HG03139 (cell line): ENCODE measurements around the gene TECTA.

Source experiments
- ATAC-seq: cut with Tn5 transposase; IDR thresholded peaks from one replicate; pipeline ENCODE4 v1.9.1; 2021; ENCODE audit not compliant: unreplicated experiment

The TECTA gene

DNA sequence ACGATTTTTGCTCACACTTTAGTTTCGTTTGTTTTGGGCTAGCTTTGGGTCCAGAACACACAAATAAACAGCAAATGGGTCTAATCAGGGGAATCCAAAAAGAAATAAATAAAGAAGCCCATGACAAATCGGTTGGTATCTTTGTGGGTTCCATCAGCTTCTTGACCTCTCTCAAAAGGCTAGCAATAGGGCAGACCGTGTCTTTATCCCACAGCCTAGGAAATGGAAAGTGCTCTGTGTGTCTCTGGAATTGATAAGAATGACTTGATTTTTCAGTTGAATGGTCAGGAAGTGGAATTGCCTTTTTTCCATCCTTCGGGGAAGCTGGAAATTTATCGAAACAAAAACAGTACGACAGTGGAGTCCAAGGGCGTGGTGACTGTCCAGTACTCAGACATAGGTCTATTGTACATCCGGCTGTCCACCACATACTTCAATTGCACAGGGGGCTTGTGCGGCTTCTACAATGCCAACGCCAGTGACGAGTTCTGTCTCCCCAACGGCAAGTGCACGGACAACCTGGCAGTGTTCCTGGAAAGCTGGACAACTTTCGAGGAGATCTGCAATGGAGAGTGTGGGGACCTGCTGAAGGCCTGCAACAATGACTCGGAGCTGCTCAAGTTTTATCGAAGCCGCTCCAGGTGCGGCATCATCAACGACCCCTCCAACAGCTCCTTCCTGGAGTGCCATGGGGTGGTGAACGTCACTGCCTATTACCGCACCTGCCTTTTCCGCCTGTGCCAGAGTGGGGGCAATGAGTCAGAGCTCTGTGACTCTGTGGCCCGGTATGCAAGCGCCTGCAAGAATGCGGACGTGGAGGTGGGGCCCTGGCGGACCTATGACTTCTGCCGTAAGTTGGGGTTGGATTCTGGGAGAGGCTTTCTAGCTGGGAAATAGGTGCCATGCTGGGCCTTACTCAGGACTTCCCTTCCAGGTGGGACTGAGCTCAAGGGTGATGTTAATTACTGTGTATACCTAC is 28.6 kb downstream of the TECTA start:
- no peak for ATAC-seq

DNA sequence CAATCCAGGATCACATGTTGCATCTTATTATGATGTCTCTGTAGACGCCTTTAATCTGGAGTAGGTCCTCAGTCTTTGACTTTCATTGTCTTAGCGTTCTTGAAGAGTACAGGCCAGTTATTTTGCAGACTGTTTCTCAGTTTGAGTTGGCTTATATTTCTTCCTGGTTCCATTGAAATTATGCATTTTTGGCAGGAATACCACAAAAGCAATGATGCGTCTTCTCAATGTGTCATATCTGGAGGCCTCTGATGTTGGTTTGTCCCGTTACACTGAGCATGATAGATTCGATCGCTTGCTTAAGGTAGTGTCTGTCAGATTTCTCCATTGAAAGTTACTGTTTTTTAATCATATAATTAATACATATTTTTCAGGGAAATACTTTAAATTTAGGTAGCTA is 30.6 kb downstream of the TECTA start:
- ATAC-seq: no peak

DNA sequence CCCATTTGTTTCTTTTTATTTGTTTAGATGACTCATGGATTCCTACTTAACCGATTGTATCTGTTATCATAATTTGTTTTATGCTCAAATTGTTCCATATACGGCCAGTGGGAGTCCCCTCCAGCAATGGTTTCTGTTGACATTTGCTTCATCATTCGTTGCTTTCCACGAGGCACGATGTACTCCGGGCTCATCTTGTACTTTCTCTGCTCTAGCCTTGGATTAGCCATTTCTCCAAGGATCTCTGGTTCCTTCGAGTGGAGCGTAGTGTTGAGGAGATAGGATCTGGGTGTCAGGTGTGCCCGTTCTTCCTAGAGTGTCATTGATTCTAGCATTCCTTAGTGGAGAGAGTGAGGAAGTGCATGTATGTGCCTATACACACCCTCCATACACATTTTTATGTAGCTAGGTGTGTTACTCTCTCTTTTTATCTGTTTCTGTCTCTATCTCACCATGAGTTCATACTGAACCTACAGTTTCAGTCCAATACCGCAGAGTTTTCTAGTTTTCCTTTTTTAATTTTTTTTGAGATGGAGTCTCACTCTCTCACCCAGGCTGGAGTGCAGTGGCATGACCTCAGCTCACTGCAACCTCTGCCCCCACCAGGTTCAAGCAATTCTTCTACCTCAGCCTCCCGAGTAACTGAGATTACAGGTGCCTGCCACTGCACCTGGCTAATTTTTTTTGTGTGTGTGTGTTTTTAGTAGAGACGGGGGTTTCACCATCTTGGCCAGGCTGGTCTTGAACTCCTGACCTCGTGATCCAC is 31.4 kb downstream of the TECTA start:
- ATAC-seq: no peak

DNA sequence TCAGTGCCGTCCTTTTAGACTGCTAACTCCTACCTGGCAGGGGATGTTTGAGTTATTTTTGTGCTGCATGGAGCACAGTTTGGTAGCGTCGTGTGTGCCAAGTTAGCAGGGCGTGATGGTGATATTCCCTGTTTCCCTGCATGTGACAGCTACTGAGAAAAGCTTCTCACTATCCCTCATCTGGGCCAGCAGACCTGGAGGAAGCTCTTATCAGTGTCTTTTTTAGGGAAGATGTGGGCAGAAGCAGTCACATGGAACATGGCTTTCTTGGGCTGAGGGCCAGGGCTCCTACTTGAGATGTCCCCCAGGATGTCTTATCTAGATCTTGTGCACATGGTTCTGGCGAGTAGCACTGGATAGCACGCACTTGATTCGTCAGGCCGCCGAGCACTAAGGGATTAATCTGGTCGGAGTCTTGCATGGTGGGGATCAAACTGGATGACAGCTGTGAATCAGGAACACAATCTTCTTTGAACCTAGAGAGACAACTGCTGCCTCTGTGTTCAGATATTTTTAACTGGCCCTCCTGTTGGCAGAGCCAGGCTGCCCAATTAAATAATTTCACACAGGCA is 33.8 kb downstream of the TECTA start:
- no peak for ATAC-seq

DNA sequence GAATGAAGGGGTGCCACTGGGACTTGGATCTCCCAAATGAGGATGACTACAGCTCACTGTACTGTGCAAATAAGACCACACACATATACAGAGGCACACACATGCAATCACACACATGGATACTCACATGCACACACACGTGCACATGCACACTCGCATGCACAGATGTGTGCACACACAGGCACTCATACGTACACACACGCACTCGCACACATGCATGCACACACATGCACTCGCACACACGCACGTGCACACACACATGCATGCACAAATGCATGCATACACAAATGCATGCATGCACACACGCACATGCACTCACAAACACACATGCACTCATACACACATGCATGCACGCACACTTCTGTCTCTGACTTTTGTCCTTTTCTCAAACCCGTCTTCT is 36.0 kb downstream of the TECTA start:
- no peak for ATAC-seq

DNA sequence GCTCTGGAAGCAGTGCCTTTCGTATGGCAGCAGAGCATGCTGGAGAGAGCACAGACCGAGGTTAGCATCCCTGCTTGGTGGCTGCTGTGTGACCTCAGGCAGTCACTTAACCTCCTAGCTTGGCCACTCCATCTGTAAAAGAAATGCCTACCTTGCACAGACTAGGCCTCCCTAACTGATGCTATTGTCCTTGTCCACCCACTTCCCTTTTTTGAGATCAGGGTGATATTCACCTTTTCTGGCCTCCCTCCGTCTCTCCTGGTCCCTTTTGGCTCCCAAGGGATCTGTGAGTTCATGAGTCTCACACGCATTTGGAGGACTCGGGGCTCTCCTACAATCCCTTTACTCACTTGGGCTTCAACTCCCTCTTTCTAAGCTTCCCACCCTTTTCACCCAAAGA is 37.2 kb downstream of the TECTA start:
- no peak for ATAC-seq

DNA sequence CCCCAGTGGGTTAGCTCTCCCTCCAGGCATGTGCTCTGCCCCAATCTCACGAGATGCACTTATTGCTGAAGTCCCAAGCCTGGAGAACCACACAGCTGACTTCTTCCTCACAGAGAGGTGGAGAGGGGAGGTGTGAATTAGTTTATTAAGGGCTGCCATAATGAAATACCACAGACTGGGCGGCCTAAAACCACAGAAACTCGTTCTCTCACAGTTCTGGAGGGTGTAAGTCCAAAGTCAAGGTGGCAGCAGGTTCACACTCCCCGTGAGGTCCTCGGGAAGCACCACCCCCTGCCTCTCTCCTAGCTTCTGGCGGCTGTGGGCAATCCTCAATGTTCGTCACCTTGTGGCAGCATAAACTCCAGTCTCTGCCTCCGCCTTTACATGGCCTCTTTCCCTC is 39.3 kb downstream of the TECTA start:
- no peak for ATAC-seq

DNA sequence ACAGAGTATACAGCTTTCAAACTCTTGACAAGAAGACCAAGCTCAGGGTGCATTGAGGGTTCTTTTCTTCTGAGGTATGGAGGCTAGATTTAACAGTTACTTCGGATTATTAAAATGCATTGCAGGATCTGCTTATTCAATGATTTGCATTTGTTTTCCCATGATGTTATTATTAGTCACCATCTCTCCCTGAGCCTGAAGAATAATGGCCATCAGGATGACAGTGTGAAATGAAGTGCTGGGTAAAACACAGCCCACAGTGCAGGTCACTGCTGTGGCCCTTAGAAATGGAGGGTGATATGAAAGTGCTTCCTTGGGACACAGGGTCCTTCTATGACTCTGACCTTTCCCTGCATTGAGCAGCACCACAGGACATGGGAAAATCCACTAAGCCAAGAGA is 40.0 kb downstream of the TECTA start:
- ATAC-seq: no peak

DNA sequence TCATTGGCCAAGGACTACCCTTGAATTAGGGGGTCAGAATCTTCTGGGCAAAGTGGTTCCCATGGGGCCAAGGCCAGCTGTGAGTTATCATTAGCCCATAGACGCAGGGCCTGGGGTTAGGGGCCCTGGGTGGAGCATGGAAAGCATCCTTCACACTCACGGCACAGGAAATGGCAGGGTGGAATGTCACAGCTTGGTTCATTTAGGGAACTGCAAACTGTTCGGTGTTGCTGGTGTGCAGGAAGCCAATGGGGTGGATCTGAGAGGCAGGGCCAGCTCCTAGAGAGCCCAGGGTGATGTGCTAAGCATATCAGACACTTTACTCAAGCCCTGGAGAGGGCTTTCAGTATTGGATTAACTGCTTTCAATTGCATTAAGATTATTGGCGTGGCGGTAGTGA is 42.9 kb downstream of the TECTA start:
- ATAC-seq: no peak

DNA sequence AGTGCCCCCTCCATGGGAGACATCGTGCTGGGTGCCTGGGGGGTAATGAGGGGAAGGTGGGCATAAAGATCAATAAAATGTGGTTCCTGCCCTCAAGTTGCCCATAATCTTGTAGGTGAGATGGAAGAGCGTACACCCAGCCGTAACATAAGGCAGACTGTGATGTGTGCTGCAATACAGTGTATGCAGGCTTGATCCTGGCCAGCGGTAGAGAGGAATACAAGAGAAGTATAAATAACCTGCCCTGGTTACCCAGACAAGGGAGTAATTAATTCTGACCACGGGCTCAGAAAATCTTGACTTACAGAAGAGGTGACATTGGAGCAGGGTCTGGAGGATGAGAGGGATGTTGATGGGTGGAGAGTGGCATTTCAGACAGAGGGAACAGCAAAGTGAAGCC is 43.7 kb downstream of the TECTA start:
- ATAC-seq: no peak

DNA sequence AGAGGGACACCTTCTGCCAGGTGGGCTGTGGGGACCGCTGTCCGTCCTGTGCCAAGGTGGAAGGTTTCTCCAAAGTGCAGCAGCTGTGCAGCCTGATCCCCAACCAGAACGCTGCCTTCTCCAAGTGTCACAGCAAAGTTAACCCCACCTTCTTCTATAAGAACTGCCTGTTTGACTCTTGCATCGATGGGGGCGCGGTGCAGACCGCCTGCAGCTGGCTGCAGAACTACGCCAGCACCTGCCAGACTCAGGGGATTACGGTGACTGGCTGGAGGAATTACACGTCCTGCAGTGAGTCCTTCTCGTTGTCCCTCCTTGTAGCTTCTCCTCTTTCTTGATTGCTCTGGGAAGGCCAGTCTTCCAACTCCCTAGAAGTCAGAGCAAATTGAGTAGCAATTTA is 44.8 kb downstream of the TECTA start:
- ATAC-seq: no peak

DNA sequence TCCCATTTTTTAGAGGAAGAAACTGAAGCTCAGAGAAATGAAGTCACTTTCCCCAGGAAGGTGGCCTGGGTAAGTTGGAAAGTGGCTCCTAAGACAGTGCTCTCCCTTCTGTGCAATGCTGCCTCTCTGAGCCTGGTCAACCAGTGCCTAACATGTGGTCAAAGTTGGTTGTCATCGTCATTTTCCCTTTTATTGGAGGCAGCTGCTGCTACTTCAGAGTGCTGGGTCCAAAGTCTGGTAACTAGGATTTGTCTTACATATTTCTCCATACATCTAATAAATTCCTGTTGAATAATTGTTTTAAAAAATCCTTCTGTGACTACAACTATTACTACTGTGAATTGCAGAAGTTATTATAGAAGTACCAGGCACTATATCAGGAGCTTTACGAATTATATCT is 48.1 kb downstream of the TECTA start:
- ATAC-seq: no peak

DNA sequence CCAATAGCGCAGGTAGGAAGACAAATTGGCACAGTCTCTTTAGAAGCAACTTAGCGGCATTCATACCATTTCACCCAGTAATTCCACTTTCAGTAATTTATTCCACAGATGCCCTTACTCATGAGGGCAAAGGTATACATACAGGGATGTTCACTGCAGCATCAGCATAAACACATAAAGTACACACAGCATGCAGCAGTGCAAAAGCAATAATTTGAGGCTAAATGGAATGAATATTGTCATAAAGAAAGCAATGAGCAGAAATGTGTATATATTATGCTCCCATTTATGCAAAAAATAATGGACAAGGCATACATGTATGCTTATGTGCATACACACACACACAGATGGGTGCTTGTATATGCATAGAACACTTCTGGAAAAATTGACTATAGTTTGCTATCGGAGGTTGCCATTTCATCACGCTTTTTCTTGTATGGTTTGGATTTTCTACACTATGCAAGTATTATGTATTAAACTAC is 50.2 kb downstream of the TECTA start:
- no peak for ATAC-seq

DNA sequence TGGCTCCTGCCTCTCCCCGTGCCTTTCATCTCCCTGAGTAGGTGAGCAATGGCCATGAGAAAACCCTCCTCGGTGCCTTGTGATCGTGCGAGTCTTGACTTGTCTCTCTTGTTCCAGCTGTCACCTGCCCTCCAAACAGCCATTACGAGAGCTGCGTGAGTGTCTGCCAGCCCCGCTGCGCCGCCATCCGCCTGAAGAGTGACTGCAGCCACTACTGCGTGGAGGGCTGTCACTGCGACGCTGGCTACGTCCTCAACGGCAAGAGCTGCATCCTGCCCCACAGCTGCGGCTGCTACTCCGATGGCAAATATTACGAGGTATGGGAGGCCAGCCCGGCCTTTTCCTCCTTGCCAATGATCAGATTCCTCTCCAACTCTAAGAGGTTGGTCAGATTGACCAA is 51.7 kb downstream of the TECTA start:
- no peak for ATAC-seq

DNA sequence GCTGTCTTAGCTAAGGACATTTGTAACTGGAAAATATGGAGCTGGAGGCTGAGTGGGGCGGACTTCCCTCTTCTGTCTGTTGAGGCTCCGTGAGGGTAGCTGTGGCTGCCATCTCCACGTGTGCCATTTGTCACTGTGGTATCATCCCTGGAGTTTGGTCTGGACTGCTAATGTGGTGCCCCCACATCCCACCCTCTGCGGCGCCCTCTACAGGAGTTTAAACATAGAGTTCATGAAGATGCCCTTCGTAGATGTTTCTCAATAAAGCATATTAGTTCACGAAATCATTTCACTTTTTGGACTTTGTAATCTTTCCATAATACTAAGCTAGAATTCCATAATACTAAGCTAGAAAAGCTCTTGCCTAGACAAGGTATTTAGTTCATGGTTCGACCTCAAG is 52.4 kb downstream of the TECTA start:
- no peak for ATAC-seq

DNA sequence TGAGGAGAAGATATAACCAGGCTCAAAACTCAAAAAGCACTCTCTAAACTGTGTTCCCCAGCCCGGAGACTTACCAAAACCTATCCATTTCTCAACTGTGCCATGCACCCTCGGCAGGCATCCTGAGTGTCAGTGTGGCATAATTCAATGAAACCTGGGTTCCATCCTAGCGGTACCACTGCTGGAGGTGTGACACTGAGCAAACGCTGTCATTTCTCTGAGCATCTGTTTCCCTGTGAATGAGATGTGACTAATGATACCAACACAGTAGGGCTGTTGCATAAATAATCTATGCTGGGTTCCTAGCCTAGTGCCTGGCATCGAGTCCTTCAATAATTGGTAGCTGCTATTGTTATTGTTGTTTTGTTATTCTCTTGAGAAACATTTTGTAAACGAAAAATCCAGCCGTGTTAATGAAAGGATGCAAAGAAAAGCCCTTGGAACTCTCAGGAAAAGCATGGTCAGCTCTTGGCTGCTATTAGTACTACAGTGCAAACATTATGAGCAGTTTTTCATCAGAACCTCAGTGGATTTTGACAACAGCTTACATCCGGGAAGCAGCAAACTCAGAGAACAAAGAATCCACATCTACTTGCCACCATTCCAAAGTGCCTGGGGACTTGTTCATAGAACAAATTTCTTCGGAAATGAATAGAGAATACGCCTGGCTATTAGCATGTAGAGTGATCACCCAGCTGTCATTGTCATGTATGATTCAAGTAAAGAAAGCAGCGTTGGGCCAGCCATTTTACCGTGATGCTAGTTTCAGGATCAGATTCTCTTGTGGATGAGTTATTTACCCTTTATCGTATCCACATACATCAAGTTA is 53.7 kb downstream of the TECTA start:
- no peak for ATAC-seq

DNA sequence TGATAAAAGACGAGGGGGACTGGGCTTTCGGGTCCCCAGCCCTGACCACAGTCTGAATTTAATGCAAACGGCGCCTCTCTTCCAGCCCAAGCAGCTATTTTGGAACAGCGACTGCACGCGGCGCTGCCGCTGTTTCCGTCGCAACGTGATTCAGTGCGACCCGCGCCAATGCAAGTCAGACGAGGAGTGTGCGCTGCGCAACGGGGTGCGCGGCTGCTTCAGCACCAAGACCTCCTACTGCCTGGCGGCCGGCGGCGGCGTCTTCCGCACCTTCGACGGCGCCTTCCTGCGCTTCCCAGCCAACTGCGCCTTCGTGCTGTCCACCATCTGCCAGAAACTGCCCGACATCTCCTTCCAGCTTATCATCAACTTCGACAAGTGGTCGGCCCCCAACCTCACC is 56.7 kb downstream of the TECTA start:
- ATAC-seq: no peak

DNA sequence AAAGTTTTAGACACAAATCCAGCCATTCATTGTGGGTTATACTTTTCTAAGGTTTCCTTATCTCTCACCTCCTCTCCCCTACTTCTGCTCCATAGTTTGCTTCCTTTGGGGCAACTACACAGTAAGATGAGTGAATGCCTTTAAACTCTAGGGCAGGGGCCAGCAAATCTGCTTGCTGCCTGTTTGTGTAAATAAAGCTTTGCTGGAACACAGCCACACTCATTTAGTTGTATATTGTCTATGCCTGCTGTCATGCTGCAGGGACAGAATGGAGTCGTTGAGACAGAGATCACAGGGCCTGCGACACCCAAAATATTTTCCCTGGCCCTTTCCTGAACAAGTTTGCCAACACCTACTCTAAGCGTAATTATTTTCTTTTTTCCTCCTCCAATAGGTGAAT is 58.7 kb downstream of the TECTA start:
- ATAC-seq: no peak

DNA sequence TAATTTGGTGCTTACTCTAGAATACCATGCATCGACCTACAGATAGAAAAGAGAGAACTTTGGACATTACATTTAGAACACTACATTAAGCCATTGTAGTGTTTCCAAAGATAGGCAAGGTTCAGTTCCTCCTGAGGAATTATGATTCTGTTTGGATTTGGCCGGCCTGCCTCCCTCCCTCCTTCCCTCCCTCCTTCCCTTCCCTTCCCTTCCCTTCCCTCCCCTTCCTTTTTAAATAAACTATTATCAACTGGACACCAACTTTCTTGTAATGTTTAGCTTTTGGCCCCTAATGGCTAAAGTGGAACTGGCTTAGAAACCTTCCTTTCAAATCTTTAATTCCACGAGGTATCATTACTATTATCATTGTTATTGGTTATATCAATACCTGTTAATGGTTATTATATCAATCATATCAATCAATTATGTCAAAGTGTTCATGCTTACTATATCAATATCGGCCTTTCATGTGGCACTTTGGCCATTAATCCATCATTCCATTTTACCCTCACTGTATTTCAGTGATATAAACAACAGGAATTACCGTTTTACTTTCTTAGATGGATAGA is 60.4 kb downstream of the TECTA start:
- ATAC-seq: no peak

DNA sequence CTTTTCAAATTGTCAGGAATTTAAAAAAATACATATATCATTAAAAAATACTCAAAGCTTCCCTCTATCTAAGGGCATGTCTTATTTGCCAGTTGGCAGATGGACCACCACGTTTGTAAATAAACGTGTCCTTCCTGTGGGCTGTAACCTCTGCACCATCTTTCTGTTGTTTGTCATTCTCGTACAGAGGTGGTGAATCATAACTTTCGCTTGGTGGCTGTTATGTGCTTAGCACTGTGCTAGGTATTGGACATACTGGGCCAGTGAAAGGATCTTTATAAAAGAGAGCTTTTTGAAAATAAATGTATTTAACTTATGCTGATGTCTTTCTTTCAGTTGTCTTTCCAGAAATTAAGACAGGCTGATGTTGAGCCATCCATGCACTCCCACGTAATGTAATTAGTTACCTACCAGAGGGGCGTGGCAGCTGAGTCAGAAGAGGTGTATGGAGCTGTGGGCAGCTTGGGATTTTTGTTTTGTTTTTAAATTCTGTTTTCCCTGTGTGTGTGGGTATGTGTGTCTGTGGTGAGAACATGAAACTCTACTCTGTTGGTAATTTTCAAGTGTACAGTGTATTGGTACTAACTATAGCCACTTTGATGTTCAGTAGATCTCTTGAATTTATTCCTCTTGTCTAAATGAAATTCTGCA is 62.7 kb downstream of the TECTA start:
- ATAC-seq: no peak
